Activated T-helper 1 cell treated with anti-CD3 and anti-CD28 coated beads, Interleukin-12 subunit alpha, Interleukin-12 subunit beta, Interleukin-2, Interleukin-4 antibody, amounts not matched to agents 30 ng/mL and 10 ng/mL and 1 ng/mL, durations not matched to agents 14 hours and 24 hours and 36 hours (primary cell): ENCODE data around the gene MICOS13. TPM values are rescaled to one million over a fixed set of nuclear protein-coding genes. Genes with fewer than 3 reads are reported as not detected.

Experiments used
- DNase-seq: peaks from one replicate; pipeline ENCODE4 v3.0.0; 2021; ENCODE audit warnings: low spot score
- H3K27ac Mint-ChIP-seq: one replicate; pipeline ENCODE4 v1.8.0; 2021; ENCODE audit warnings: mild to moderate bottlenecking, mixed read lengths
- H3K27me3 Mint-ChIP-seq: one replicate; pipeline ENCODE4 v1.8.0; 2022; ENCODE audit warnings: mild to moderate bottlenecking, moderate library complexity, mixed read lengths; ENCODE audit not compliant: insufficient read depth
- H3K36me3 Mint-ChIP-seq: one replicate; pipeline ENCODE4 v1.8.0; 2021; ENCODE audit warnings: low read depth, mixed read lengths
- H3K4me1 Mint-ChIP-seq: one replicate; pipeline ENCODE4 v1.8.0; 2021; ENCODE audit warnings: low read depth, mixed read lengths
- H3K4me3 Mint-ChIP-seq: one replicate; pipeline ENCODE4 v1.8.0; 2021; ENCODE audit warnings: mild to moderate bottlenecking, moderate library complexity, mixed read lengths
- H3K9me3 Mint-ChIP-seq: one replicate; pipeline ENCODE4 v1.8.0; 2021; ENCODE audit warnings: mixed read lengths
- intact Hi-C: fragments of 100-400 bp; cut with micrococcal nuclease; formaldehyde crosslinking; loops from one replicate; pipeline ENCODE4 v1.15.1; 2024
- total RNA-seq: library from RNA; stranded (reverse); gene quantifications from 2 replicates; pipeline ENCODE4 v1.2.3, GENCODE V29; 2022

The MICOS13 gene, protein sequence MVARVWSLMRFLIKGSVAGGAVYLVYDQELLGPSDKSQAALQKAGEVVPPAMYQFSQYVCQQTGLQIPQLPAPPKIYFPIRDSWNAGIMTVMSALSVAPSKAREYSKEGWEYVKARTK
- total RNA-seq: 57.4 and 60.6 TPM in 2 replicates

DNA sequence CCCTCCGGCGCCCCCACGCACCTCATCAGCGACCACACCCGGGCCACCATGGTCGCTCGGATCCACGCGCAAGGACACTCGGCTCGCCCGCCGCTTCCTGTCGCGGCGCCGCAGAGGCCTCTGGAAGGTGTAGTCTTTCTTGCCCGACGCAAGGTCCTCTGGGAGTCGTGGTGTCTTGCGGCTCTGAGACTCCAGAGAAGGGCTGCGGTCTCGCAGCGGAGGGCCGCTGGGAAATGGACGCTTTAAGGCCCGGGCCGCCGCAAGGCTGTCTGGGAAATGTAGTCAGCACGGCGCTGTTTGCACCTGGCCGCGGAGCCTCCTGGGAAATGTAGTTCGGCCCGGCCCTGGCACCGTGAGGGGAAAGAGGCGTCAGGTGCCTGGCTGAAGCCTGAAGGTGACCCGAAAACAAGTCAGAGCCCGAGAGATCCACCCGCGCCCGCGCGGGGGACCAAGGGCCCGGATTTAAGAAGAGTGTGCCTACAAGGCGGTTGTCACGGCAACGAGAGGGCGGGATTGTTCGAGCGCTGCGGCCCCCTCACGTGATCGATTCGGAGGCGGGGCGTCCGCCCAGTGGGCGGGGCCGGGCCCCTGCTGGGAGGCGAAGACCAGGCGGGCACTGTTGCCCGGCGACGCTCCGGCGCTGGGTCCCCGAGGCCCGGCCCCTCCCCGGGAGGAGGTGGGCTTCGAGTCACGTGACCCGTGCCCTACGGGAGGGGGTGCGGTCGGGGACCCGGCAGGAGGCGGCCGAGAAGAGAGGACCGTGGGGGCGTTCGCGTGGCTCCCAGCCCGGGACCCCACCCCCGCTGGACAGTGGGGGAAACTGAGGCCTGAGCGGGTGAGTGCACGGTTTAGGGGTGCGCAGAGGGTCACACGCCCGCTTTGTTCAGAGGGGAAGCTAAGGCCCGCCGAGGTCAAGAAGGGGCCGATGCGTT is at the start of gene MICOS13, which contains the start of gene HSD11B1L:
Gene MICOS13 (minus strand): TSS at position 80 of the 932 bp plus-strand sequence. CDS start 30 bp downstream, at position 50.
Gene HSD11B1L (plus strand): TSS at position 591 of the 932 bp plus-strand sequence. CDS start 3,806 bp downstream, outside the sequence.
- intact Hi-C loops: loop anchor here (1.0 to 2.0 kb wide), 7 partner anchors 10 to 956 kb away; partner anchors contain the start of genes CATSPERD, DUS3L, LONP1 and RANBP3
- Mint-ChIP-seq H3K27ac (peak within 1 kb of the TSS; percentile 94), H3K4me3 (peak within 1 kb of the TSS; percentile 99)

DNA sequence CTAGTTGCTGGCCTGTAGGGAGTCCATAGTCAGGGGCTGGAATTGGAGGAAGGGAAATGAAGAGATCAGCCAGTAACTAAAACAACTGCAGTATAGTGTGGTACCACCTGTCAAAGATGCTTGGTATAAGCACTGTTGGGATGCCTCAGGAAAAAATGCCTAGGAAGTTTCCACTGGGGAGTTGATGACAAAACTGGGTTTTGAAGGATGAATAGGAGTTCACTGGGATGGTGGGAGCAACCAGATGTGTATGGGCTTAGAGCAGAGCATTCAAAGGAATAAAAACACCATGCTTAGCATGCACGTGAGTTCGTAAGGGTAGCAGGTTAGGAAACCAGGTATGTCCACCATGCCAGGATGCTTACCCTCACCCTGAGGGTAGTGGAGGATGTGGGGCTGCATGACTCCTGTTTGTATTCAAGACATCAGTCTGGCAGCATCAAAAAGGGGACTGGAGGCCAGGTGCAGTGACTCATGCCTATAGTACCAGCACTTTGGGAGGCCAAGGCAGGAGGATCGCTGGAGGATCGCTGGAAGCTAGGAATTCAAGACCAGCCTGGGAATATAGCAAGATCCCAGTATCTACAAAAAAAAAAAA is 47.2 kb upstream of the MICOS13 start:
- no peaks in the 10 kb centered on the region for H3K36me3 Mint-ChIP-seq
- H3K27me3 Mint-ChIP-seq: peaks cover 7% of the 10 kb centered on the region
- intact Hi-C loops: no loop called here
- no peak for DNase-seq
- no peak overlapping the region for H3K27ac Mint-ChIP-seq
- no peak overlapping the region for H3K4me3 Mint-ChIP-seq
- H3K9me3 Mint-ChIP-seq: no peaks in the 10 kb centered on the region
- no peaks in the 10 kb centered on the region for H3K4me1 Mint-ChIP-seq

More for the DNA sequence above, at the start of gene MICOS13, which contains the start of gene HSD11B1L:
- peaks cover 3% of the 10 kb centered on the region for H3K27me3 Mint-ChIP-seq
- DNase-seq: peak; percentile 97
- H3K36me3 Mint-ChIP-seq: peaks cover 1% of the 10 kb centered on the region
- H3K9me3 Mint-ChIP-seq: no peaks in the 10 kb centered on the region
- H3K4me1 Mint-ChIP-seq: peaks cover 19% of the 10 kb centered on the region

DNA sequence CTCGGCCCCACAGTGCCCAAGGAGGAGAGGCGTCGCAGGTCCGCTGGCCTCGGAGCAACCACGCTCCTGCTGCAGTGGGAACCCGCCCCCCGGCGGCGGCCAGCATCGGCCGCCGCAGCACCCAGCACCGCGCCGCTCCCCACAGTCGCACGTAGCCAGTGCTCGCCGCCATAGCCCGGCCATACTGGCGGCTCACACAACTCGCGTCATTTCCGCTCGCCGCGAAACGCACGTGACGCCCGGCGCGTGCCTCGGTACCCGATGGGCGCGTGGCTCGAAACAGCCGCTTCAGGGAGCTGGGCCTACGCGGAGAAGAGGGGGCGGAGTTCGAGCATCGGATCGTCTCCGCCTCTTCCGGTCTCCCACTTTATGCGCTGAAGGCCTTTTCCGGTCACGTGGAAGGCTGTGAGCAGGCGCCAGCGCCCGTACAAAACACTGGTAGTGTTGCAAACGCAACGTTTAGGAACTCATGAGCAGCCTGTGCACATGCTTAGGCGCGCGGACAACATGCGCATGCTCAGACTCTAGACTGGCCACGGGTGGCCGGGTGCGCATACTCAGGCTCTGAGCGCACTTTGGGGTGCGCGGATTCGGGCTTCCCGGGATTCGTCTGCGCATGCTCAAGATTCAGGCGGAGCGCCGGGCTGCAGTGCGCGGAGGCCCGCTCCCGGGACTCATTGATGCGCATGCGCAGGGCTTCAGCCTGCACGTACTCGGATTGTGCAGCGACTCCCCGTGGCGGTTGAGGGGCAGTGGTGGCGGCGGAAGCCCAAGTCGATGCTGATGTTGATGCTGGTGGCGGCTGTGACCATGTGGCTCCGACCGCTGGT is 39.9 kb upstream of the MICOS13 start, which contains the start of the genes CATSPERD and LONP1:
Gene CATSPERD (plus strand): TSS at position 677 of the 830 bp plus-strand sequence. CDS start 101 bp downstream, at position 778.
Gene LONP1 (minus strand): TSS at position 186 of the 830 bp plus-strand sequence. CDS start 14 bp downstream, at position 172.
- peaks cover 6% of the 10 kb centered on the region for H3K27me3 Mint-ChIP-seq
- H3K9me3 Mint-ChIP-seq: no peaks in the 10 kb centered on the region
- peak within 1 kb of the TSS; percentile 96 for H3K27ac Mint-ChIP-seq
- H3K4me1 Mint-ChIP-seq: peaks cover 25% of the 10 kb centered on the region
- peak within 1 kb of the TSS; percentile 98 for H3K4me3 Mint-ChIP-seq
- H3K36me3 Mint-ChIP-seq: peaks cover 17% of the 10 kb centered on the region
- peak; percentile 98 for DNase-seq
- intact Hi-C loops: loop anchor here (1.0 to 2.0 kb wide), 7 partner anchors 30 to 259 kb away; partner anchors contain the start of genes MICOS13, RANBP3, RPL36 and SAFB2

DNA sequence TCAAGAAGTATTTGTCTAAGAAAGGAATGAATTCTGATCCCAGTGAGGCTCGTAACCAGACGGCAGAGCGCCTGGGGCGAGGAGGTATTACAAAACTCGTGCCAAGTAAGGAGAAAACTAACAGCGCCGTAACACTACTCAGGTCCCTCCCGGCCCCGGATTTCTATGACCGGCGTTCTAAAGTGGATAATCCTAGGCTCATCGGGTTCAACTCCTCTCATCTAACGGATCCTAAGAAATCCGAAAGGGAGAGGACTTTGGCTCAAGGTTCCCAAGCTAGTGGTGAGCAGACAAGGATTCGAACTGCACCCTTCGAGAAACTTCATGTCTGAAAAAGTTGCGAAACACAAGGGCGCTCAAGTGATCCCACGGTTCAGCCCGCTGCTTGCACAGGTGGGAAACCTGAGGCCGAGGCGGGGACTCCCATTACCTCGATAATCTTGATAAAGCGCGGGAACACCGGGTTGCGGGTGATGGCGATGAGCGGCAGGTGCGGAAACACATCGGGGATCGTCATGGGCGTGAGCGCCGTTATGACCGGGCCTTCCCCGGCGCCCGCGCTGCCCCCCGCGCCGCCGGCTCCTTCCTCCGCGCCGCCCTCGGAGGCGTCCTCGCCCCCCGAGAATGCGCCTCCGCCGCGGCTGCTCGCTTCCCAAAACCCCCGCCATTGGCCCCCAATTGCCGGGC is 39.1 kb upstream of the MICOS13 start:
- peak overlapping the region; percentile 96 for H3K27ac Mint-ChIP-seq
- DNase-seq: peak; percentile 8
- no peaks in the 10 kb centered on the region for H3K9me3 Mint-ChIP-seq
- peaks cover 3% of the 10 kb centered on the region for H3K27me3 Mint-ChIP-seq
- peaks cover 25% of the 10 kb centered on the region for H3K4me1 Mint-ChIP-seq
- H3K4me3 Mint-ChIP-seq: peak overlapping the region; percentile 98
- H3K36me3 Mint-ChIP-seq: peaks cover 17% of the 10 kb centered on the region
- intact Hi-C loops: no loop called here

GRCh38 chr19:5718579-5719273 is 38.4 kb upstream of the MICOS13 start:
- H3K9me3 Mint-ChIP-seq: no peaks in the 10 kb centered on the region
- DNase-seq: peak; percentile 48
- H3K27ac Mint-ChIP-seq: peak overlapping the region; percentile 96
- peaks cover 22% of the 10 kb centered on the region for H3K36me3 Mint-ChIP-seq
- H3K4me1 Mint-ChIP-seq: peaks cover 25% of the 10 kb centered on the region
- peak overlapping the region; percentile 98 for H3K4me3 Mint-ChIP-seq
- intact Hi-C loops: no loop called here
- H3K27me3 Mint-ChIP-seq: peaks cover 3% of the 10 kb centered on the region

- intact Hi-C loops: no loop called here
- DNase-seq: no peak
- Mint-ChIP-seq H3K27me3 (peaks cover 2% of the 10 kb centered on the region), H3K9me3 (no peaks in the 10 kb centered on the region), H3K4me1 (peaks cover 25% of the 10 kb centered on the region), H3K36me3 (peaks cover 26% of the 10 kb centered on the region), H3K4me3 (peak overlapping the region; percentile 98), H3K27ac (peak overlapping the region; percentile 96)
These were observed 37.8 kb upstream of the MICOS13 start for GRCh38 chr19:5718037-5718578.

DNA sequence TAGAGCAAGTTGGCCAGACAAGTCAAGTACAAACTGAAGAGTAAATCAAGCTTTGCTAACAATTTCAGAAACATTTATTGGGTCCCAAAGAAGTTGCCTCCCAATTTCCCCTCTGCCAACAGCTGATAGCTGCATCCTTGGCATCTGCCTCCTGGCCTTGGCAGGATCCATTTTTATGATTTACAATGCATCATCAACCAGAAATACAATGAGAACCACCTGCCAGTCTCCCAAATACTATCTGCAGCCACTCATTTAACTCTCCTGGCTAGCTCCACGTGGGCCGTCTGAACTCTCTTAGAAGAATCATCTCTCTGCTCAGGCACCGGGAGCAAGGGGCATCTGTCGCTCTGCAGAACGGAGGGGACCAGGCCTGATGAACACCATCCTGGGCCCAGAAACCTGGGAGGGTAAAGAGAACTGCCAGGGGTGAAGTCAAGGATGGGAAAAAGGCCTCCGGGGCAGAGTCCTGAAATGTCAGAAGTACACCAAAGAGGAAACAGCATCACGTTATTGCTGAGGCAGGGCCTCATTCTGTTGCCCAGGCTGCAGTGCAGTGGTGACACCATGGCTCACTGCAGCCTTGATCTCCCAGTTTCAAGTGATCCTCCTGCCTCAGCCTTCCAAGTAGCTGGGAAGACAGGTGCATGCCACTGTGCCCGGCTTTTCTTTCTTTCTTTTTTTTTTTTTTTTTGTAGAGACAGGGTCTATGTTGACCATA is 37.1 kb upstream of the MICOS13 start:
- Mint-ChIP-seq H3K27me3 (peaks cover 2% of the 10 kb centered on the region), H3K36me3 (peaks cover 29% of the 10 kb centered on the region), H3K4me3 (peak overlapping the region; percentile 98), H3K9me3 (no peaks in the 10 kb centered on the region), H3K4me1 (peaks cover 25% of the 10 kb centered on the region), H3K27ac (peak overlapping the region; percentile 96)
- no peak for DNase-seq
- intact Hi-C loops: no loop called here

DNA sequence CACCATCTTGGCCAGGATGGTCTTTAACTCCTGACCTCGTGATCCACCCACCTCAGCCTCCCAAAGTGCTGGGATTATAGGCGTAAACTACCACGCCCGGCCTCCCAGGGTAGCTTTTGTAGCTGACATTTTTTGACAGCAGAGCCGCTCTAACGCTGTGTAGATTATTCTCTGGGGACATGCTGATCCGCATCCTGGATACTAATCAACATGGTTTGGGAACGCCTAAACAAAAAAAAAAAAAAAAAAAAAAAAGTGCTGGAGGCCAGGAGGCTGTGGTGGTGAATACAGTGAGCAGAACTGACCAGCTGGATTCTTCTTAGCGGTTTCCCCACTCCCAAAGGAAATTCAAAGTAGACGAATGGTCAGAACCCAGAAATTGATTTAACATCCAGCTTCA is 34.5 kb upstream of the MICOS13 start:
- Mint-ChIP-seq H3K9me3 (no peaks in the 10 kb centered on the region), H3K4me3 (no peak overlapping the region), H3K27me3 (peaks cover 2% of the 10 kb centered on the region), H3K27ac (no peak overlapping the region), H3K36me3 (peaks cover 35% of the 10 kb centered on the region), H3K4me1 (peaks cover 25% of the 10 kb centered on the region)
- DNase-seq: no peak
- intact Hi-C loops: no loop called here

- intact Hi-C loops: no loop called here
- H3K36me3 Mint-ChIP-seq: peaks cover 29% of the 10 kb centered on the region
- H3K4me1 Mint-ChIP-seq: peaks cover 17% of the 10 kb centered on the region
- DNase-seq: no peak
- no peaks in the 10 kb centered on the region for H3K9me3 Mint-ChIP-seq
- H3K4me3 Mint-ChIP-seq: no peak overlapping the region
- H3K27ac Mint-ChIP-seq: no peak overlapping the region
- no peaks in the 10 kb centered on the region for H3K27me3 Mint-ChIP-seq
These were observed 32.9 kb upstream of the MICOS13 start for GRCh38 chr19:5713228-5713627.

- no peaks in the 10 kb centered on the region for H3K9me3 Mint-ChIP-seq
- no peaks in the 10 kb centered on the region for H3K27me3 Mint-ChIP-seq
- H3K4me1 Mint-ChIP-seq: peaks cover 4% of the 10 kb centered on the region
- DNase-seq: no peak
- no peak overlapping the region for H3K27ac Mint-ChIP-seq
- no peak overlapping the region for H3K4me3 Mint-ChIP-seq
- intact Hi-C loops: no loop called here
- H3K36me3 Mint-ChIP-seq: peaks cover 26% of the 10 kb centered on the region
These were observed 31.4 kb upstream of the MICOS13 start for GRCh38 chr19:5711713-5712161.
